Heart left ventricle (tissue), 13 donors: ENCODE measurements around the gene DUXB.

Experiments used
- POLR2A ChIP-seq, 2 donors: fragments of 450-650 bp; IDR thresholded peaks; one replicate each; pipeline ENCODE4 v1.6.1; 2017; ENCODE audit warnings: antibody characterized with exemption in 2 of 2, mild to moderate bottlenecking in 2 of 2, moderate library complexity in 2 of 2
- TF ChIP-seq, protein P1 (sequence below), 12 donors: fragments of 200-600 bp; sonication (generic) in 4 of 12; IDR thresholded peaks; one replicate each; pipeline versions ENCODE4 v1.5.0 to v1.8.0; 2018 to 2022; ENCODE audit warnings: antibody characterized with exemption in 12 of 12, mild to moderate bottlenecking in 5 of 12
- donor health status: ischemic (EF 13 %, LVEDD 7.1; RV severe dilation, severe dysfunction).
- donor health status: DM: no; HTN: yes; CAD: no.
- donor health status: DM: no; HTN: no; CAD: no.
- donor health status: ischemic (EF 25% LVEDD 6.9; RV normal size, moderate dysfunction).
- donor health status: ischemic (EF 25% LVEDD 5.7; RV mildly dilated, moderate dysfunction).
- donor health status: ischemic (EF 35%, LVEDD 5.7; RV mildly dilated, moderate dysfunction).
- donor health status: nonischemic (EF 11% LVEDD 7.7; RV severe dilation, severe dysfunction).
- donor health status: DM: yes; HTN: yes; CAD: no.
- donor health status: PGD.
- donor health status: ischemic (EF 29% LVEDD 5.4; RV normal size, mild dysfunction).
- donor health status: nonischemic (EF 23%, LVEDD 6.1; RV moderate dilation, normal function).

DNA sequence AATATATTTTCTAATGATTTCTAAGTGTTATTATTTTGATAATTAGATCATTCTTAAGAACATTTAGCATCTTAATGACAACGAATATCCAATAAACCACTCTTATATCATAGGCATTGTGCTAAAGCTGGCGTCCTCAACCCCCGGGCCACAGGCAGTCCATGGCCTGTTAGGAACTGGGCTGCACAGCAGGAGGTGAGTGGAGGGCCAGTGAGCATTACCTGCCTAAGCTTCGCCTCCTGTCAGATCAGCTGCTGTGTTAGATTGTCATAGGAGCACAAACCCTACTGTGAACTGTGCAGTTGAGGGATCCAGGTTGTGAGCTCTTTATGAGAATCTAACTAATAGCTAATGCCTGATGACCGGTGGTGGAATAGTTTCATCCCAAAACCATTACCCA is 3.7 kb downstream of the DUXB start:
- TF ChIP-seq, protein P1, sequence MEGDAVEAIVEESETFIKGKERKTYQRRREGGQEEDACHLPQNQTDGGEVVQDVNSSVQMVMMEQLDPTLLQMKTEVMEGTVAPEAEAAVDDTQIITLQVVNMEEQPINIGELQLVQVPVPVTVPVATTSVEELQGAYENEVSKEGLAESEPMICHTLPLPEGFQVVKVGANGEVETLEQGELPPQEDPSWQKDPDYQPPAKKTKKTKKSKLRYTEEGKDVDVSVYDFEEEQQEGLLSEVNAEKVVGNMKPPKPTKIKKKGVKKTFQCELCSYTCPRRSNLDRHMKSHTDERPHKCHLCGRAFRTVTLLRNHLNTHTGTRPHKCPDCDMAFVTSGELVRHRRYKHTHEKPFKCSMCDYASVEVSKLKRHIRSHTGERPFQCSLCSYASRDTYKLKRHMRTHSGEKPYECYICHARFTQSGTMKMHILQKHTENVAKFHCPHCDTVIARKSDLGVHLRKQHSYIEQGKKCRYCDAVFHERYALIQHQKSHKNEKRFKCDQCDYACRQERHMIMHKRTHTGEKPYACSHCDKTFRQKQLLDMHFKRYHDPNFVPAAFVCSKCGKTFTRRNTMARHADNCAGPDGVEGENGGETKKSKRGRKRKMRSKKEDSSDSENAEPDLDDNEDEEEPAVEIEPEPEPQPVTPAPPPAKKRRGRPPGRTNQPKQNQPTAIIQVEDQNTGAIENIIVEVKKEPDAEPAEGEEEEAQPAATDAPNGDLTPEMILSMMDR (IDR thresholded peaks at IDR 0.05), result no peak
- no peak for TF ChIP-seq POLR2A (IDR thresholded peaks at IDR 0.05)
